UCSD-AML1 (cell line): ENCODE data around the gene FAM136A.
"Not testable (repeated sequence)": the region's sequence is repeated elsewhere in the genome, so short reads cannot be mapped to it uniquely, and the experiment has no call there.

ENCODE experiments used
- DNase-seq: peaks from one replicate; lab custom pipeline; 2025; ENCODE audit not compliant: unreplicated experiment; lab: John Stamatoyannopoulos, UW

FAM136A gene

GRCh38 chr2:70300771-70301343 lies 1.0 kb downstream of the FAM136A start:
- no peak for DNase-seq

- not testable (repeated sequence) for DNase-seq
Measured at GRCh38 chr2:70297828-70298227, 4.0 kb downstream of the FAM136A start.

- DNase-seq: no peak
Measured at GRCh38 chr2:70283500-70284191, 18.2 kb downstream of the FAM136A start.

- no peak for DNase-seq
Measured at GRCh38 chr2:70282439-70282838, 19.4 kb downstream of the FAM136A start.

GRCh38 chr2:70280242-70280798 lies 21.5 kb downstream of the FAM136A start:
- DNase-seq: no peak

- no peak for DNase-seq
Measured at GRCh38 chr2:70270323-70270722, 31.5 kb downstream of the FAM136A start.

GRCh38 chr2:70269422-70270302 lies 32.2 kb downstream of the FAM136A start:
- not testable (repeated sequence) for DNase-seq

GRCh38 chr2:70266925-70267324 lies 34.9 kb downstream of the FAM136A start:
- DNase-seq: not testable (repeated sequence)

- DNase-seq: no peak
Measured at GRCh38 chr2:70261501-70261900, 40.4 kb downstream of the FAM136A start.

- DNase-seq: no peak
Measured at GRCh38 chr2:70258532-70258875, 43.4 kb downstream of the FAM136A start.

- DNase-seq: no peak
Measured at GRCh38 chr2:70255637-70256314, 46.1 kb downstream of the FAM136A start.

- no peak for DNase-seq
Measured at GRCh38 chr2:70250434-70250833, 51.4 kb downstream of the FAM136A start.

- peak; percentile 99 for DNase-seq
Measured at GRCh38 chr2:70248181-70248847, 53.6 kb downstream of the FAM136A start, which contains the start of gene TIA1. Gene TIA1 (minus strand): TSS chr2:70248628. CDS start chr2:70248430, 198 bp downstream.

GRCh38 chr2:70247364-70248180 lies 54.3 kb downstream of the FAM136A start:
- no peak for DNase-seq
